ENCODE results near the gene PSMG1. TPM values are rescaled to one million over a fixed set of nuclear protein-coding genes. Genes with fewer than 3 reads are reported as not detected.

The PSMG1 gene
- total and polyA plus RNA-seq, 9 of the 15 experiments (the other 6 are each of a cell fraction or from before 2014, with no cell fraction given) = 54.5 to 427 (median 328) TPM

DNA sequence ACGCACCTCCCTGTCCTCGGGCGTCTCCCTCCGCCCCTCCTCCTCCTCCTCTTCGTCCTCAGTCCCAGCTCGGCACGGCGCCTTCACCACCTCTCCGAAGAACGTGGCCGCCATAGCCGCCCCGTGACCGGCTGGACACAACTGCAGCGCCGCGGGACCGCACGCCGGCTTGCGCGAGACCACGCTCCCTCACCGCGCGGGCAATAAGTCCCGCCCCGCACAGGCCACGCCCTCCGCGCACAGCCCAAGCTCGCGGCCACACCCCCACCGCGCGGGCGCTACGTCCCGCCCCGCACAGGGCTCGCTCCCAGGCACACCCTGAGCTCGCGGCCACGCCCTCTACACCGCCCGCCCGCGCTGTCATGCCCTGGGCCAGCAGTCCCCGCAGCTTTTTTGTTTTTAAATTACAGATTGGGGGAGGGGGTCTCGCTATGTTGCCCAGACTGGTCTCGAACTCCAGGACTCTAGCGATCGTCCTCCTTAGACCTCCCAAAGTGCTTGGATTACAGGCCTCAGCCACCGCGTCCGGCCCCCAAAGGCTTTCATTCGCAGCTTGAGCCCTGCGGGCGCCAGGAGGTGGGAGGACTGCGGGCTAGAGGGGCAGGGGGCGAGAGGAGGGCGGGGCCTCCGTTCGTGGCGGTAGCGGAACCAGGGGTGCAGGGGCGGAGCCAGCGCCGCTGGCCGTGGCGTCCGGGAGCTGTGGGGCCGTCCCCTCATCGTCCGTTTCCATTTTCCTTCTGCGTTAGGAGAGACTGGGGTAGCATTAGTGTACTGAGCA, at the start of gene PSMG1 (continued):
- TF ChIP-seq, protein P1, sequence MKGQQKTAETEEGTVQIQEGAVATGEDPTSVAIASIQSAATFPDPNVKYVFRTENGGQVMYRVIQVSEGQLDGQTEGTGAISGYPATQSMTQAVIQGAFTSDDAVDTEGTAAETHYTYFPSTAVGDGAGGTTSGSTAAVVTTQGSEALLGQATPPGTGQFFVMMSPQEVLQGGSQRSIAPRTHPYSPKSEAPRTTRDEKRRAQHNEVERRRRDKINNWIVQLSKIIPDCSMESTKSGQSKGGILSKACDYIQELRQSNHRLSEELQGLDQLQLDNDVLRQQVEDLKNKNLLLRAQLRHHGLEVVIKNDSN (CRISPR knock-in tag; IDR thresholded peaks at IDR 0.05) = peak; percentile 62; the same call in 1 of the 2 replicates
- peak; percentile 58; the same call in 1 of the 2 replicates for TF ChIP-seq ETV5 (CRISPR knock-in tag; IDR thresholded peaks at IDR 0.05; ENCODE audit: low read depth)
- peak; percentile 41 for TF ChIP-seq SIRT6 (IDR thresholded peaks at IDR 0.05; ENCODE audit: low read depth, low read length)
- TF ChIP-seq, protein P2, sequence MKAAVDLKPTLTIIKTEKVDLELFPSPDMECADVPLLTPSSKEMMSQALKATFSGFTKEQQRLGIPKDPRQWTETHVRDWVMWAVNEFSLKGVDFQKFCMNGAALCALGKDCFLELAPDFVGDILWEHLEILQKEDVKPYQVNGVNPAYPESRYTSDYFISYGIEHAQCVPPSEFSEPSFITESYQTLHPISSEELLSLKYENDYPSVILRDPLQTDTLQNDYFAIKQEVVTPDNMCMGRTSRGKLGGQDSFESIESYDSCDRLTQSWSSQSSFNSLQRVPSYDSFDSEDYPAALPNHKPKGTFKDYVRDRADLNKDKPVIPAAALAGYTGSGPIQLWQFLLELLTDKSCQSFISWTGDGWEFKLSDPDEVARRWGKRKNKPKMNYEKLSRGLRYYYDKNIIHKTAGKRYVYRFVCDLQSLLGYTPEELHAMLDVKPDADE (conservative IDR thresholded peaks at IDR 0.05; ENCODE audit: control insufficient read depth, low read depth, low read length) = peak; percentile 68; the same call in 1 of the 2 replicates
- TF ChIP-seq, protein P3, sequence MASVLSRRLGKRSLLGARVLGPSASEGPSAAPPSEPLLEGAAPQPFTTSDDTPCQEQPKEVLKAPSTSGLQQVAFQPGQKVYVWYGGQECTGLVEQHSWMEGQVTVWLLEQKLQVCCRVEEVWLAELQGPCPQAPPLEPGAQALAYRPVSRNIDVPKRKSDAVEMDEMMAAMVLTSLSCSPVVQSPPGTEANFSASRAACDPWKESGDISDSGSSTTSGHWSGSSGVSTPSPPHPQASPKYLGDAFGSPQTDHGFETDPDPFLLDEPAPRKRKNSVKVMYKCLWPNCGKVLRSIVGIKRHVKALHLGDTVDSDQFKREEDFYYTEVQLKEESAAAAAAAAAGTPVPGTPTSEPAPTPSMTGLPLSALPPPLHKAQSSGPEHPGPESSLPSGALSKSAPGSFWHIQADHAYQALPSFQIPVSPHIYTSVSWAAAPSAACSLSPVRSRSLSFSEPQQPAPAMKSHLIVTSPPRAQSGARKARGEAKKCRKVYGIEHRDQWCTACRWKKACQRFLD (CRISPR knock-in tag; IDR thresholded peaks at IDR 0.05) = peak; percentile 94
- peak; percentile 95 for TF ChIP-seq FUS (optimal IDR thresholded peaks at IDR 0.05; ENCODE audit: low read depth, low read length)
- peak; percentile 96 for TF ChIP-seq MYC (IDR thresholded peaks at IDR 0.05; ENCODE audit: low read depth, low read length)
- peak; percentile 53; the same call in 1 of the 2 replicates for TF ChIP-seq MYC (CRISPR knock-in tag; IDR thresholded peaks at IDR 0.05; ENCODE audit: borderline replicate concordance, low read depth)
- TF ChIP-seq RBM39 (optimal IDR thresholded peaks at IDR 0.05; ENCODE audit: low read depth, low read length) = no peak
- TF ChIP-seq PTBP1 (IDR thresholded peaks at IDR 0.05; ENCODE audit: low read depth, low read length) = 0 out of 2 replicates have a peak, but pooled peaks have one; percentile 38
- no peak for TF ChIP-seq BMI1 (IDR thresholded peaks at IDR 0.05; ENCODE audit: low read length)
- TF ChIP-seq HSF4 (CRISPR knock-in tag; IDR thresholded peaks at IDR 0.05; ENCODE audit: borderline replicate concordance) = no peak
- TF ChIP-seq, protein P4, sequence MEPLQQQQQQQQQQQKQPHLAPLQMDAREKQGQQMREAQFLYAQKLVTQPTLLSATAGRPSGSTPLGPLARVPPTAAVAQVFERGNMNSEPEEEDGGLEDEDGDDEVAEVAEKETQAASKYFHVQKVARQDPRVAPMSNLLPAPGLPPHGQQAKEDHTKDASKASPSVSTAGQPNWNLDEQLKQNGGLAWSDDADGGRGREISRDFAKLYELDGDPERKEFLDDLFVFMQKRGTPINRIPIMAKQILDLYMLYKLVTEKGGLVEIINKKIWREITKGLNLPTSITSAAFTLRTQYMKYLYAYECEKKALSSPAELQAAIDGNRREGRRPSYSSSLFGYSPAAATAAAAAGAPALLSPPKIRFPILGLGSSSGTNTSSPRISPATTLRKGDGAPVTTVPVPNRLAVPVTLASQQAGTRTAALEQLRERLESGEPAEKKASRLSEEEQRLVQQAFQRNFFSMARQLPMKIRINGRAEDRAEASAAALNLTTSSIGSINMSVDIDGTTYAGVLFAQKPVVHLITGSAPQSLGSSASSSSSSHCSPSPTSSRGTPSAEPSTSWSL (CRISPR knock-in tag; IDR thresholded peaks at IDR 0.05; ENCODE audit: borderline replicate concordance) = no peak
- no peak for TF ChIP-seq ZNF77 (CRISPR knock-in tag; IDR thresholded peaks at IDR 0.05)
- TF ChIP-seq ZNF146 (CRISPR knock-in tag; IDR thresholded peaks at IDR 0.05; ENCODE audit: unreplicated experiment) = no peak
- TF ChIP-seq ZFP1 (CRISPR knock-in tag; IDR thresholded peaks at IDR 0.05) = no peak
- peak; percentile 92; the same call in 1 of the 2 replicates for TF ChIP-seq SP1 (CRISPR knock-in tag; IDR thresholded peaks at IDR 0.05)
- peak; percentile 67; the same call in 1 of the 2 replicates for TF ChIP-seq RUNX1 (IDR thresholded peaks at IDR 0.05; ENCODE audit: low read depth)
- no peak for TF ChIP-seq DACH1 (IDR thresholded peaks at IDR 0.05; ENCODE audit: partially characterized antibody)
- TF ChIP-seq SRSF9 (IDR thresholded peaks at IDR 0.05; ENCODE audit: borderline replicate concordance, low read depth, low read length) = no peak
- TF ChIP-seq, protein P5, sequence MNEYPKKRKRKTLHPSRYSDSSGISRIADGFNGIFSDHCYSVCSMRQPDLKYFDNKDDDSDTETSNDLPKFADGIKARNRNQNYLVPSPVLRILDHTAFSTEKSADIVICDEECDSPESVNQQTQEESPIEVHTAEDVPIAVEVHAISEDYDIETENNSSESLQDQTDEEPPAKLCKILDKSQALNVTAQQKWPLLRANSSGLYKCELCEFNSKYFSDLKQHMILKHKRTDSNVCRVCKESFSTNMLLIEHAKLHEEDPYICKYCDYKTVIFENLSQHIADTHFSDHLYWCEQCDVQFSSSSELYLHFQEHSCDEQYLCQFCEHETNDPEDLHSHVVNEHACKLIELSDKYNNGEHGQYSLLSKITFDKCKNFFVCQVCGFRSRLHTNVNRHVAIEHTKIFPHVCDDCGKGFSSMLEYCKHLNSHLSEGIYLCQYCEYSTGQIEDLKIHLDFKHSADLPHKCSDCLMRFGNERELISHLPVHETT (CRISPR knock-in tag; conservative IDR thresholded peaks at IDR 0.05 in 1 of 2, IDR thresholded peaks at IDR 0.05 in 1 of 2) = peak in 1 of 2 experiments; percentile 62; a peak in 1 of 4 replicates
